IMR-90 (cell line): ENCODE measurements around the gene CARD10. TPM values are rescaled to one million over a fixed set of nuclear protein-coding genes. Genes with fewer than 3 reads are reported as not detected.

ENCODE experiments used
- ATAC-seq: fragments of 200-7000 bp; cut with Tn5 transposase; 2 replicates; pipeline ENCODE4 v1.9.1; 2020; ENCODE audit warnings: low read depth, mild to moderate bottlenecking, moderate library complexity
- BruUV-seq: library from RNA; stranded (reverse); fragments of 400-500 nt; replicated peaks from 2 replicates; lab custom pipeline; 2021; lab: Mats Ljungman, UMichigan
- CTCF ChIA-PET: fragments of 300-600 bp; formaldehyde crosslinking; extraction: SDS; loops from one replicate; lab custom pipeline; 2021; ENCODE audit warnings: antibody characterized with exemption; lab: Yijun Ruan, JAX
- POLR2A ChIA-PET: fragments of 300-600 bp; sonication (Branson Sonifier 250); formaldehyde crosslinking; loops from one replicate; lab custom pipeline; 2022; ENCODE audit warnings: antibody characterized with exemption; ENCODE audit not compliant: unreplicated experiment; lab: Charles Lee
- DNase-seq: peaks from one replicate; pipeline ENCODE4 v3.0.0; 2013
- H2AFZ ChIP-seq: replicated peaks from 2 replicates; pipeline ENCODE3; 2013; ENCODE audit warnings: low read length, mild to moderate bottlenecking; ENCODE audit not compliant: poor library complexity
- H2AK5ac ChIP-seq: 2 replicates; pipeline ENCODE4 v1.6.1; 2013; ENCODE audit warnings: low read depth, low read length, inconsistent platforms
- H2AK9ac ChIP-seq: replicated peaks from 2 replicates; pipeline ENCODE3; 2013; ENCODE audit warnings: mild to moderate bottlenecking, low read depth, low read length, moderate library complexity; ENCODE audit not compliant: poor library complexity
- H2BK120ac ChIP-seq: 2 replicates; pipeline ENCODE4 v1.6.1; 2013; ENCODE audit warnings: low read depth, low read length, inconsistent platforms
- H2BK15ac ChIP-seq: 3 replicates; pipeline ENCODE4 v1.6.1; 2013; ENCODE audit warnings: low read depth, low read length, inconsistent platforms
- H2BK20ac ChIP-seq: 2 replicates; pipeline ENCODE4 v1.6.1; 2013; ENCODE audit warnings: low read depth, mild to moderate bottlenecking, inconsistent platforms, low read length, moderate library complexity
- H2BK5ac ChIP-seq: 2 replicates; pipeline ENCODE4 v1.6.1; 2013; ENCODE audit warnings: mild to moderate bottlenecking, low read depth, low read length, inconsistent platforms; ENCODE audit not compliant: poor library complexity, severe bottlenecking
- H3K14ac ChIP-seq: replicated peaks from 2 replicates; pipeline ENCODE4 v1.6.1; 2013; ENCODE audit warnings: low read depth, low read length, inconsistent platforms
- H3K18ac ChIP-seq: 2 replicates; pipeline ENCODE4 v1.6.1; 2013; ENCODE audit warnings: low read depth, low read length, control low read depth
- H3K23ac ChIP-seq: 2 replicates; pipeline ENCODE4 v1.6.1; 2013; ENCODE audit warnings: low read depth, low read length, inconsistent platforms
- H3K27ac ChIP-seq: 2 replicates; pipeline ENCODE4 v1.5.1; 2013; ENCODE audit warnings: mild to moderate bottlenecking, control low read depth, low read length; ENCODE audit not compliant: insufficient read depth
- H3K27me3 ChIP-seq: 2 replicates; pipeline ENCODE4 v1.6.1; 2013; ENCODE audit warnings: low read length; ENCODE audit not compliant: control insufficient read depth, insufficient read depth
- H3K36me3 ChIP-seq: 2 replicates; pipeline ENCODE4 v1.6.1; 2013; ENCODE audit warnings: low read length, mixed read lengths; ENCODE audit not compliant: control insufficient read depth, insufficient read depth
- H3K4ac ChIP-seq: 2 replicates; pipeline ENCODE4 v1.6.1; 2013; ENCODE audit warnings: low read depth, low read length, inconsistent platforms
- H3K4me1 ChIP-seq: 2 replicates; pipeline ENCODE4 v1.6.1; 2013; ENCODE audit warnings: low read length, mixed read lengths; ENCODE audit not compliant: control insufficient read depth, insufficient read depth
- H3K4me2 ChIP-seq: 2 replicates; pipeline ENCODE4 v1.6.1; 2013; ENCODE audit warnings: low read depth, mild to moderate bottlenecking, control low read depth, low read length, moderate library complexity
- H3K4me3 ChIP-seq: 2 replicates; pipeline ENCODE4 v1.5.1; 2013; ENCODE audit warnings: low read depth, mild to moderate bottlenecking, control low read depth, low read length, moderate library complexity; ENCODE audit not compliant: insufficient read depth
- H3K56ac ChIP-seq: 2 replicates; pipeline ENCODE4 v1.6.1; 2013; ENCODE audit warnings: low read length, inconsistent platforms; ENCODE audit not compliant: insufficient read depth; ENCODE audit errors: extremely low read depth
- H3K79me1 ChIP-seq, 2 experiments: 2 replicates each; pipeline ENCODE4 v1.6.1; 2013; ENCODE audit warnings: low read length in 2 of 2, inconsistent platforms in 1 of 2, low read depth in 1 of 2
- H3K9ac ChIP-seq: 2 replicates; pipeline ENCODE4 v1.6.1; 2013; ENCODE audit warnings: low read depth, low read length, control low read depth
- H3K9me1 ChIP-seq: 2 replicates; pipeline ENCODE4 v1.6.1; 2013; ENCODE audit warnings: low read length, inconsistent platforms; ENCODE audit not compliant: insufficient read depth
- H3K9me3 ChIP-seq: 2 replicates; pipeline ENCODE4 v1.6.1; 2013; ENCODE audit warnings: low read length; ENCODE audit not compliant: control insufficient read depth, insufficient read depth
- H4K20me1 ChIP-seq: 2 replicates; pipeline ENCODE4 v1.6.1; 2013; ENCODE audit warnings: low read length, inconsistent platforms; ENCODE audit not compliant: insufficient read depth
- H4K5ac ChIP-seq: 2 replicates; pipeline ENCODE4 v1.6.1; 2013; ENCODE audit warnings: mild to moderate bottlenecking, low read depth, low read length, control low read depth
- H4K8ac ChIP-seq, 2 experiments: 2 replicates each; pipeline ENCODE4 v1.6.1; 2013; ENCODE audit warnings: low read depth in 2 of 2, low read length in 2 of 2, control low read depth in 1 of 2, inconsistent platforms in 1 of 2
- H4K91ac ChIP-seq: 2 replicates; pipeline ENCODE4 v1.6.1; 2013; ENCODE audit warnings: low read depth, low read length, inconsistent platforms; ENCODE audit not compliant: insufficient read depth
- BHLHE40 ChIP-seq: fragments of 150-350 bp; IDR thresholded peaks from 2 replicates; pipeline ENCODE4 v1.6.1; 2016; ENCODE audit warnings: mild to moderate bottlenecking, low read depth, low read length
- CEBPB ChIP-seq: IDR thresholded peaks from 2 replicates; pipeline ENCODE4 v1.6.1; 2012; ENCODE audit warnings: low read depth, low read length, improper control_type of control experiment
- CHD1 ChIP-seq: IDR thresholded peaks from 2 replicates; pipeline ENCODE4 v1.6.1; 2012; ENCODE audit warnings: low read depth, low read length, improper control_type of control experiment
- CTCF ChIP-seq: conservative IDR thresholded peaks from 2 replicates; pipeline ENCODE4 v1.5.1; 2012; ENCODE audit warnings: mild to moderate bottlenecking, low read depth, low read length, improper control_type of control experiment
- FOS ChIP-seq: fragments of 150-350 bp; IDR thresholded peaks from 2 replicates; pipeline ENCODE4 v1.6.1; 2016; ENCODE audit warnings: low read depth, low read length
- MAFK ChIP-seq: IDR thresholded peaks from 2 replicates; pipeline ENCODE4 v1.6.1; 2012; ENCODE audit warnings: low read depth, low read length, improper control_type of control experiment
- MAZ ChIP-seq: IDR thresholded peaks from 2 replicates; pipeline ENCODE4 v1.6.1; 2012; ENCODE audit warnings: low read depth, mild to moderate bottlenecking, low read length, improper control_type of control experiment, moderate library complexity, borderline replicate concordance
- MXI1 ChIP-seq: IDR thresholded peaks from 2 replicates; pipeline ENCODE4 v1.6.1; 2012; ENCODE audit warnings: low read depth, mild to moderate bottlenecking, low read length, moderate library complexity, borderline replicate concordance
- RCOR1 ChIP-seq: IDR thresholded peaks from 2 replicates; pipeline ENCODE4 v1.6.1; 2012; ENCODE audit warnings: mild to moderate bottlenecking, low read length, improper control_type of control experiment; ENCODE audit not compliant: insufficient replicate concordance
- RFX5 ChIP-seq: IDR thresholded peaks from 2 replicates; pipeline ENCODE4 v1.8.0; 2012; ENCODE audit warnings: low read depth, mild to moderate bottlenecking, low read length, moderate library complexity
- USF2 ChIP-seq: fragments of 150-350 bp; IDR thresholded peaks from 2 replicates; pipeline ENCODE4 v1.6.1; 2017; ENCODE audit warnings: mild to moderate bottlenecking, antibody characterized with exemption, low read length, low read depth
- WGBS, 2 experiments: methylation state at CpG; one replicate each; pipeline versions ENCODE4 v1.1.5 to v1.1.7; 2013; ENCODE audit warnings: missing lambda C conversion rate in 2 of 2; ENCODE audit not compliant: insufficient read length in 1 of 2; ENCODE audit errors: extremely low coverage in 2 of 2; 5-methylcytosine and 5-hydroxymethylcytosine counted together
- dilution Hi-C: fragments of 300-500 bp; cut with HindIII; formaldehyde crosslinking; loops from one replicate; pipeline ENCODE4 v1.14.3; 2018; ENCODE audit warnings: low sequenced_read_pairs; ENCODE audit not compliant: unreplicated experiment
- in situ Hi-C: fragments of 300-500 bp; cut with MboI; formaldehyde crosslinking; loops from 3 replicates; pipeline ENCODE4 v1.14.3; 2019; ENCODE audit warnings: low sequenced_read_pairs, inconsistent platforms, mixed read lengths
- intact Hi-C: fragments of 100-400 bp; cut with micrococcal nuclease; formaldehyde crosslinking; loops from 2 replicates; pipeline ENCODE4 v1.10.0; 2022
- polyA plus RNA-seq, 3 experiments: library from polyadenylated mRNA; depleted of rRNA; stranded (reverse); fragments of >200 nt; gene quantifications; 2 replicates each; pipeline ENCODE4 v1.2.3, GENCODE V29; 2012; ENCODE audit warnings: low replicate concordance in 1 of 3
- total RNA-seq: library from RNA; depleted of rRNA; stranded (reverse); fragments of >200 nt; gene quantifications from 2 replicates; pipeline ENCODE4 v1.2.3, GENCODE V29; 2012

The CARD10 gene
- total and polyA plus RNA-seq, 2 of the 4 experiments (the other 2 are of a cell fraction): 6.1 to 18.4 TPM

DNA sequence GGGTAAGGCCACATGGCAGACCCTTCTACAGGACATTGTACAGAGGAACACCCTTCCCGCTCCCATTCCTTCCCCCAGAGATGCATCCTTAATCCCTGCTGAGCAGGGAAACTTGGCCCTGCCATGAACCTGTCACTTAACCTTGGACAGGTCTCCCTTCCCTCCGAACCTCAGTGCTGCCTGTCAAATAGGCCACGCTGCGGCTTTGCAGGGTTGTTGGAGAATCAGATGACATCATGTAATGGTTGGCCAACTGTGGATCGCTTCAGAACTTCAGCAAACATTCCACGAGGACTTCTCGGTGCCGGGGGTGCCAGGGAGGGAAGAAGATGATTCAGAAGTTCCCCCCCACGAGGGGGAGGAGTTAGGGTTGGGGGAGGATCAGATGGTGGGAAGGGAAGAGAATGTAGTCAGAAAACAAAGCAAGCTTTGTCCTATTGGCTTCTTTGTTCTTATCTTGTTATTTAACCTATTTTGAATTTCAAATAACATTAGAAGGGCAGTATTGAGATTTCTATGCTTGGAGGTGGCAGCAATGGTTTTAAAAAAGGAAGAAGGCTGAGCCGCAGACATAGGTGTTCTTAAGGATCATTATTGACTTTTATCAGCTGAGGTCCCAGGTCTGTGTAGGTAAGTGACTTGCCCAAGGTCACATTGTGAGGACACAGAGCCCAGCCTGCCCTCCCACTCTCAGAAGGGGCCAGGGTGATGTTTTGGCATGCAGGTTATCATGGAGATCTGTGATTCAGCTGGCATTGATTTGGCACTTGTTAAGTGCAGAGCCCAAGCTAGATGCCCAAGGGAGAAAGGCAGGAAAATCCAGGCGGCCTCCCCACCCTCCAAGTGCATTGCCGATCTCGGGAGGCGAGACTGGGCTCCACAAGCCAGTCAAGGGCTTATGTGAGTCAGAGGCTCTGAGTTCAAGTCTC is 44.2 kb upstream of the CARD10 start:
- peak overlapping the region; percentile 20; the same call in 2 of the 3 replicates for H2BK15ac ChIP-seq
- peak overlapping the region; percentile 10 for H3K9ac ChIP-seq
- H2AK5ac ChIP-seq: peak overlapping the region; percentile 86
- H3K23ac ChIP-seq: peak overlapping the region; percentile 56; the same call in 1 of the 2 replicates
- H4K20me1 ChIP-seq: peaks cover 74% of the 10 kb centered on the region
- H3K18ac ChIP-seq: peak overlapping the region; percentile 33
- no peak overlapping the region; the same call in 1 of the 2 replicates for H3K56ac ChIP-seq
- peaks cover 17 to 73% of the 10 kb centered on the region in 2 experiments; a peak in 3 of 4 replicates for H3K79me1 ChIP-seq
- H3K4me1 ChIP-seq: peaks cover 33% of the 10 kb centered on the region
- peak overlapping the region; percentile 59 for H4K91ac ChIP-seq
- ChIA-PET POLR2A (interaction anchor here (0.5 to 1.0 kb wide), 2 partner anchors 10 to 45 kb away, joined by 3 to 5 read pairs; partner anchors contain the start of gene GGA1), CTCF (interaction anchor here (0.6 to 1.7 kb wide), 5 partner anchors 14 to 29 kb away, joined by 3 to 7 read pairs (median 4); no protein-coding TSS in a partner anchor)
- ATAC-seq: peak; percentile 61
- WGBS, 2 experiments: 93% methylated on average over 5 of the region's 14 CpGs; no CpG with 5 or more reads in 1 of the 2 experiments
- peaks cover 35% of the 10 kb centered on the region for H3K36me3 ChIP-seq
- dilution Hi-C loops: no loop called here
- intact Hi-C loops: no loop called here
- TF ChIP-seq CEBPB (peak; percentile 79), MAZ (peak; percentile 93), RCOR1 (no peak), USF2 (peak; percentile 22; the same call in 1 of the 2 replicates), MAFK (0 out of 2 replicates have a peak, but pooled peaks have one; percentile 9), RFX5 (no peak), CHD1 (no peak), BHLHE40 (no peak), FOS (peak; percentile 64; the same call in 1 of the 2 replicates), MXI1 (peak; percentile 96), CTCF (no peak)
- H3K27ac ChIP-seq: peak overlapping the region; percentile 71
- BruUV-seq: TSS peak; percentile 4
- peak overlapping the region; percentile 19; the same call in 1 of the 2 replicates for H4K5ac ChIP-seq
- peak overlapping the region; percentile 80 for H2AFZ ChIP-seq
- H3K9me3 ChIP-seq: no peaks in the 10 kb centered on the region
- peak overlapping the region; percentile 3; the same call in 1 of the 2 replicates for H2BK120ac ChIP-seq
- H3K27me3 ChIP-seq: no peaks in the 10 kb centered on the region
- H2BK5ac ChIP-seq: peak overlapping the region; percentile 56
- peaks cover 21% of the 10 kb centered on the region for H3K9me1 ChIP-seq
- peak overlapping the region in 1 of 2 experiments; percentile 39; a peak in 1 of 4 replicates for H4K8ac ChIP-seq
- peak overlapping the region; percentile 93 for H2AK9ac ChIP-seq
- no peak overlapping the region; the same call in 1 of the 2 replicates for H2BK20ac ChIP-seq
- no peak overlapping the region for H3K4me3 ChIP-seq
- peak; percentile 97 for DNase-seq
- peak overlapping the region; percentile 23; the same call in 1 of the 2 replicates for H3K14ac ChIP-seq
- in situ Hi-C loops: no loop called here
- peak overlapping the region; percentile 91 for H3K4ac ChIP-seq
- H3K4me2 ChIP-seq: peak overlapping the region; percentile 68
